Lower leg skin (tissue), 4 donors: Measurements from ENCODE around the gene KLHL17. TPM values are rescaled to one million over a fixed set of nuclear protein-coding genes. Genes with fewer than 3 reads are reported as not detected.

Source experiments
- DNase-seq, 2 donors: peaks; one replicate each; pipeline ENCODE4 v3.0.0-alpha.2; 2019; ENCODE audit warnings: low spot score in 2 of 2
- H3K4me3 ChIP-seq: fragments of 200-600 bp; sonication (generic); 2 replicates; pipeline ENCODE4 v1.5.1; 2017; ENCODE audit warnings: mild to moderate bottlenecking, low read depth; ENCODE audit not compliant: poor library complexity, severe bottlenecking
- POLR2A ChIP-seq, 2 donors: fragments of 450-650 bp; IDR thresholded peaks; one replicate each; pipeline ENCODE4 v1.6.1; 2016 to 2017; ENCODE audit warnings: antibody characterized with exemption in 2 of 2, mild to moderate bottlenecking in 1 of 2, moderate library complexity in 1 of 2
- WGBS, 2 donors: methylation state at CpG; one replicate each; pipeline ENCODE4 v1.1.5; 2018; 5-methylcytosine and 5-hydroxymethylcytosine counted together
- intact Hi-C: fragments of 100-400 bp; cut with DNase I; formaldehyde crosslinking; loops from one replicate; pipeline ENCODE4 v1.15.0; 2023; ENCODE audit warnings: low total_unique reads
- total RNA-seq, 4 donors: library from RNA; depleted of rRNA; stranded (reverse); fragments of >200 nt; gene quantifications; one replicate each; pipeline ENCODE4 v1.1.0, GENCODE V29; 2016
- TF ChIP-seq, protein P1 (sequence below), 3 donors: fragments of 450-650 bp; IDR thresholded peaks; one replicate each; pipeline ENCODE4 v1.5.1; 2016; ENCODE audit warnings: antibody characterized with exemption in 3 of 3, mild to moderate bottlenecking in 3 of 3, moderate library complexity in 2 of 3

KLHL17 gene
- total RNA-seq, 4 donors from 2014 or later, result 9.7 to 30.9 (median 16.3) TPM

DNA sequence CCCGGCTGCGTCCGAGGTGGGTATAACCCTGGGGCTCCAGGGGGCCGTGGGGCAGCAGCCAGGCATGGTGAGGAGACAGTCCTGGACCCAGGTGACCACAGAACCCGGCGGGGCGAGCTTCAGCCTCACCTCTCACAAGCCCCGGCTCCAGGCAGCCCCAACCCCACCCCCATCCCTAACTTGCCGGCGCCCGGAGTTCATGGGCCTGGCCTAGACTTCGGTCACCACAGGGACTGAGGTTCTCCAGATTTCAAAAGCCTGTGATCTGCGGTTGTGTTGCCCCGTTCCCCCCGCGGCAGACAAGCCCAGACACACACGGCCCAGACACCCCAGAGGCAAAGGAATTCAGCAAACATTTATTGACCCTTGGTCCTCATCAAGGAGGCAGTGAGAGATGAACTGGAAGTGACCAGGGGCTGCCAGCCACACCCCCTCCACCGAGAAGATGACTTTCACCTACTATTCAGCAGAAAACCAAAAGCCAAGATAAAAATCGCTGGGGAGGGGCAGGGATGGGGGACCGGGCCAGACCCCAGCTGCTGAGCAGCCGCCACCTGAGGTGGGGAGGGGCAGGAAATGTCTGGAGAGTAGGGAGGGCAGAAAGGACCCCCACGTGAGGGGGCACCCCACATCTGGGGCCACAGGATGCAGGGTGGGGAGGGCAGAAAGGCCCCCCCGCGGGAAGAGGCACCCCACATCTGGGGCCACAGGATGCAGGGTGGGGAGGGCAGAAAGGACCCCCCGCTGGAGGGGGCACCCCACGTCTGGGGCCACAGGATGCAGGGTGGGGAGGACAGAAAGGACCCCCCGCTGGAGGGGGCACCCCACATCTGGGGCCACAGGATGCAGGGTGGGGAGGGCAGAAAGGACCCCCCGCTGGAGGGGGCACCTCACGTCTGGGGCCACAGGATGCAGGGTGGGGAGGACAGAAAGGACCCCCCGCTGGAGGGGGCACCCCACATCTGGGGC, 35.6 kb downstream of the KLHL17 start:
- no peak for TF ChIP-seq POLR2A (IDR thresholded peaks at IDR 0.05)
- TF ChIP-seq, protein P1, sequence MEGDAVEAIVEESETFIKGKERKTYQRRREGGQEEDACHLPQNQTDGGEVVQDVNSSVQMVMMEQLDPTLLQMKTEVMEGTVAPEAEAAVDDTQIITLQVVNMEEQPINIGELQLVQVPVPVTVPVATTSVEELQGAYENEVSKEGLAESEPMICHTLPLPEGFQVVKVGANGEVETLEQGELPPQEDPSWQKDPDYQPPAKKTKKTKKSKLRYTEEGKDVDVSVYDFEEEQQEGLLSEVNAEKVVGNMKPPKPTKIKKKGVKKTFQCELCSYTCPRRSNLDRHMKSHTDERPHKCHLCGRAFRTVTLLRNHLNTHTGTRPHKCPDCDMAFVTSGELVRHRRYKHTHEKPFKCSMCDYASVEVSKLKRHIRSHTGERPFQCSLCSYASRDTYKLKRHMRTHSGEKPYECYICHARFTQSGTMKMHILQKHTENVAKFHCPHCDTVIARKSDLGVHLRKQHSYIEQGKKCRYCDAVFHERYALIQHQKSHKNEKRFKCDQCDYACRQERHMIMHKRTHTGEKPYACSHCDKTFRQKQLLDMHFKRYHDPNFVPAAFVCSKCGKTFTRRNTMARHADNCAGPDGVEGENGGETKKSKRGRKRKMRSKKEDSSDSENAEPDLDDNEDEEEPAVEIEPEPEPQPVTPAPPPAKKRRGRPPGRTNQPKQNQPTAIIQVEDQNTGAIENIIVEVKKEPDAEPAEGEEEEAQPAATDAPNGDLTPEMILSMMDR (IDR thresholded peaks at IDR 0.05), result no peak
- WGBS, 2 donors, result 37 to 39% methylated on average over 21 to 29 of the region's 30 CpGs
- DNase-seq, result no peak
- H3K4me3 ChIP-seq, result no peak overlapping the region
- intact Hi-C loops, result no loop called here

DNA sequence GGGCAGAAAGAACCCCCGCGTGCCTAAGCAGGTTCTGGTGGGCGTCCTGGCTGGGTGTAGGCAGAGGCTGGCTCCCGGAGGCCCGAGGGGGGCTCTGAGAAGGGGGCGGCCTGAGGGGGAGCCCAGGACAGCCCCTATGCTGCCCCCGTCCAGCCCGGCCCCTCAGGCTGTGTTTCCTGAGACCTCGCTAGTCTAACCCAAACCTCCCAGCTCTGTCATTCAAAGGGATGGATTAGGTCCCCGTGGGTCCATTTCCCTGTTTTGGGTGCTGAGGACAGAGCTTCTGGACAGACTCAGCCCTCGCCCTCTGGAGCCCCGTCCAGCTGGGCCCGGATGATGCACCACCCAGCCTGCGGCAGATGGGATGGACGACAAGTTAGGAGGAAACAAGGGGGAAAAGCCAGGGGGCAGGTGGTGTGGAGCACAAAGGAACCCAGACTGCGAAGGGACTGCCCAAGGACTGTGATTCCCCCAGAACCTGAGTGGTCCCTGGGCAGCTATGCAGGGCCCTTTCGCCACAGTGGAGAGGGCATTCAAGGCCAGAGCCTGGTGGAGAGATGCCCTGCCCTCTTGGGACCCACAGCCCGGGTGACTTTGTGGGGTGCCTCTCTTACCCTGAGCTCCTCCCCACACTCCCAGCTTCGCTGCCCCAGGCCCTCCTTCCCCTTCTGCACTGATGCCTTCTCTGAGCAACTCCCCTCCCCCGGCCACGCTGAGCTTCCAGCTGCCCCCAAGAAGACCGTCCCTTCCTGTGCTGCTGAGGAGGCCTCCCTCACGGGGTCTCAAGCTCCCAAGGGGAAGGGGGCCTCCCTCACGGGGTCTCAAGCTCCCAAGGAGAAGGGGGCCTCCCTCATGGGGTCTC, 36.7 kb downstream of the KLHL17 start:
- WGBS, 2 donors, result 45 to 53% methylated on average over 17 to 23 of the region's 24 CpGs
- DNase-seq, result peak in 1 of 2 donors; percentile 87
- intact Hi-C loops, result no loop called here
- no peak overlapping the region for H3K4me3 ChIP-seq
- TF ChIP-seq, protein P1 (IDR thresholded peaks at IDR 0.05), result no peak
- TF ChIP-seq POLR2A (IDR thresholded peaks at IDR 0.05), result no peak

GRCh38 chr1:997713-997992, 37.3 kb downstream of the KLHL17 start:
- 70% methylated on average over 3 of the region's 3 CpGs; no CpG with 5 or more reads in 1 of the 2 donors for WGBS, 2 donors
- intact Hi-C loops, result no loop called here
- no peak for DNase-seq
- TF ChIP-seq, protein P1 (IDR thresholded peaks at IDR 0.05), result no peak
- TF ChIP-seq POLR2A (IDR thresholded peaks at IDR 0.05), result no peak
- no peak overlapping the region for H3K4me3 ChIP-seq

DNA sequence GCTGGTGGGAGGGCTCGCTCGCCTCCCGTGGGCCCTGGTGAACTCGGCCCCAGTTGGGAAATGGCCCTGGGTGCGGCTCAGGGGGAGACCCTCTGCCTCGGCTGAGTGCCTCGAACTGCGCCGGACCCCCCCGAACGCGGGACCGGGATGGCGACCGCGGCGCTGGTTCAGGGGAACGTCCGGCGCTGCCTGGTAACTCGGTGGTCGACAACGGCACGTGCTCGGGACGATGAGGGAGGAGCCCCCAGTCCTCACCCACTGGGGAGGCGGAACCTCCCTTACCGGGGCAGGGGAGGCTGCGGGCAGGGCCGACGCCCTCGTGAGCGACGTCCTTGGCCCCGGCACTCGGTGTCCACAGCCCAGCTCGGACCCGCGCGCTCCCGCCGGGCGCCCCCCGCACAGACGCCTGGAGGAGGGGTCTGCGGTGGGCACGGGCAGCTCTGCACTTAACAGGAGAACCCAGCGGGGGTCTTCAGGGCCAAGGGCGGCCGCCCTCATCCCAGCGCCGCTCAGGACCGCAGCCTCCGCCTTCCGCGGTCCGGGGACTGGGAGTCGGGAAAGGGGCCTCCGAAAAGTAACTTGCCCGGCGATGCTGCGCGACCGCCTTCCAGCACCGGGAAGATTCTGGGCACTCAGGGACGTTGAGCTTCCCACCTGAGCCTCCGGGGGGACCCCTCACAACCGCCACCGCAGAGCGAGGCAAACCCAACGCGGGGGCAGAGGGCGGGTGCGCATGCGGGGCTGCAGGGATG, 37.8 kb downstream of the KLHL17 start:
- TF ChIP-seq, protein P1 (IDR thresholded peaks at IDR 0.05), result no peak
- no peak for TF ChIP-seq POLR2A (IDR thresholded peaks at IDR 0.05)
- no peak for DNase-seq
- intact Hi-C loops, result no loop called here
- 19 to 47% methylated on average over 41 to 46 of the region's 75 CpGs for WGBS, 2 donors
- no peak overlapping the region for H3K4me3 ChIP-seq

DNA sequence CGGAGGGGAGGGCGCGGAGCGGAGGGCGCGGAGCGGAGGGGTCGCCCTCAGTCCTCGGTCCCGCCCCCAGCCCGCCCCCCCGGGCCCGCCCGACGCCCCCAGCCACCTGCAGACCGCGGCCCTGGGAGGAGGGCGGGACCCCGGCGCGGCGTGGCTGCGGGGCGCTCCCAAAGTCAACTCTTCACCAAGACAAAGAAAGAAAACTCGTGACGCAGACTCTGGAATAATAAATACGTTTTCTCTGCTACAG, 38.3 kb downstream of the KLHL17 start:
- intact Hi-C loops, result no loop called here
- WGBS, 2 donors, result 0% methylated on average over 5 to 6 of the region's 27 CpGs
- DNase-seq, result peak in 1 of 2 donors; percentile 89
- peak overlapping the region; percentile 14 for H3K4me3 ChIP-seq
- TF ChIP-seq POLR2A (IDR thresholded peaks at IDR 0.05), result no peak
- TF ChIP-seq, protein P1 (IDR thresholded peaks at IDR 0.05), result no peak
